Left ventricle myocardium inferior (tissue), 1 donor: ENCODE measurements around the gene C19orf81. TPM values are rescaled to one million over a fixed set of nuclear protein-coding genes. Genes with fewer than 3 reads are reported as not detected.

Source experiments
- DNase-seq: peaks from one replicate; pipeline ENCODE4 v3.0.0-alpha.2; 2020
- H3K27ac ChIP-seq: fragments of 200-600 bp; replicated peaks from 2 replicates; pipeline ENCODE4 v1.8.0; 2021
- H3K27me3 ChIP-seq: fragments of 200-600 bp; 2 replicates; pipeline ENCODE4 v1.8.0; 2021; ENCODE audit warnings: low read depth
- H3K36me3 ChIP-seq: fragments of 200-600 bp; 2 replicates; pipeline ENCODE4 v1.8.0; 2021
- H3K4me1 ChIP-seq: fragments of 200-600 bp; 2 replicates; pipeline ENCODE4 v1.8.0; 2021
- H3K4me3 ChIP-seq: fragments of 200-600 bp; 2 replicates; pipeline ENCODE4 v1.8.0; 2021; ENCODE audit warnings: mild to moderate bottlenecking, moderate library complexity
- H3K9me3 ChIP-seq: fragments of 200-600 bp; replicated peaks from 2 replicates; pipeline ENCODE4 v1.8.0; 2021
- CTCF ChIP-seq: fragments of 200-600 bp; IDR thresholded peaks from 2 replicates; pipeline ENCODE4 v1.8.0; 2021; ENCODE audit warnings: antibody characterized with exemption, mild to moderate bottlenecking, borderline replicate concordance
- intact Hi-C: fragments of 100-400 bp; cut with micrococcal nuclease; formaldehyde crosslinking; loops from one replicate; pipeline ENCODE4 v1.11.0; 2022
- total RNA-seq: library from RNA; stranded (reverse); fragmentation: NEBNext Ultra II Directional; extraction: Animal tissue kit (Norgen Biotek cat#: 25700); gene quantifications from one replicate; pipeline ENCODE4 v1.2.1, GENCODE V29; 2021
- donor health status: DM: no; HTN: yes; CAD: no; lungs with severe emphysema.

C19orf81 gene
- total RNA-seq, 1 donor from 2014 or later, result 3.6 TPM

- TF ChIP-seq CTCF, result no peak
- Histone ChIP-seq H3K27ac (no peak overlapping the region), H3K4me1 (no peaks in the 10 kb centered on the region), H3K36me3 (no peaks in the 10 kb centered on the region), H3K9me3 (no peaks in the 10 kb centered on the region), H3K27me3 (peaks cover 42% of the 10 kb centered on the region), H3K4me3 (no peak overlapping the region)
- no peak for DNase-seq
- intact Hi-C loops, result no loop called here
Measured at GRCh38 chr19:50626011-50626410, 23.2 kb upstream of the C19orf81 start.

- Histone ChIP-seq H3K9me3 (no peaks in the 10 kb centered on the region), H3K4me1 (no peaks in the 10 kb centered on the region), H3K4me3 (no peak overlapping the region), H3K36me3 (no peaks in the 10 kb centered on the region), H3K27me3 (peaks cover 49% of the 10 kb centered on the region), H3K27ac (no peak overlapping the region)
- no peak for TF ChIP-seq CTCF
- intact Hi-C loops, result no loop called here
- no peak for DNase-seq
Measured at GRCh38 chr19:50626795-50627194, 22.4 kb upstream of the C19orf81 start.

- intact Hi-C loops, result no loop called here
Measured at GRCh38 chr19:50628146-50628545, 21.1 kb upstream of the C19orf81 start.

GRCh38 chr19:50628551-50628950 lies 20.7 kb upstream of the C19orf81 start:
- no peak for TF ChIP-seq CTCF
- H3K4me3 ChIP-seq, result no peak overlapping the region
- H3K36me3 ChIP-seq, result peaks cover under 1% of the 10 kb centered on the region
- no peaks in the 10 kb centered on the region for H3K4me1 ChIP-seq
- H3K27ac ChIP-seq, result no peak overlapping the region
- intact Hi-C loops, result no loop called here
- DNase-seq, result no peak
- peaks cover 12% of the 10 kb centered on the region for H3K9me3 ChIP-seq
- H3K27me3 ChIP-seq, result peaks cover 59% of the 10 kb centered on the region

More at GRCh38 chr19:50628146-50628545, 21.1 kb upstream of the C19orf81 start:
- DNase-seq, result no peak
- H3K27ac ChIP-seq, result no peak overlapping the region
- no peaks in the 10 kb centered on the region for H3K4me1 ChIP-seq
- H3K4me3 ChIP-seq, result no peak overlapping the region
- TF ChIP-seq CTCF, result no peak
- no peaks in the 10 kb centered on the region for H3K36me3 ChIP-seq
- peaks cover 59% of the 10 kb centered on the region for H3K27me3 ChIP-seq
- H3K9me3 ChIP-seq, result peaks cover 7% of the 10 kb centered on the region

- no peaks in the 10 kb centered on the region for H3K4me1 ChIP-seq
- no peak overlapping the region for H3K27ac ChIP-seq
- DNase-seq, result no peak
- peaks cover 59% of the 10 kb centered on the region for H3K27me3 ChIP-seq
- H3K4me3 ChIP-seq, result no peak overlapping the region
- H3K36me3 ChIP-seq, result peaks cover 6% of the 10 kb centered on the region
- no peak for TF ChIP-seq CTCF
- intact Hi-C loops, result no loop called here
- peaks cover 18% of the 10 kb centered on the region for H3K9me3 ChIP-seq
Measured at GRCh38 chr19:50629194-50629593, 20.1 kb upstream of the C19orf81 start.

- Histone ChIP-seq H3K36me3 (peaks cover 7% of the 10 kb centered on the region), H3K9me3 (peaks cover 24% of the 10 kb centered on the region), H3K4me3 (no peak overlapping the region), H3K27me3 (peaks cover 59% of the 10 kb centered on the region), H3K4me1 (no peaks in the 10 kb centered on the region), H3K27ac (no peak overlapping the region)
- no peak for TF ChIP-seq CTCF
- DNase-seq, result no peak
- intact Hi-C loops, result no loop called here
Measured at GRCh38 chr19:50629801-50630200, 19.4 kb upstream of the C19orf81 start.
